Measurements from ENCODE around the gene EFTUD2.

EFTUD2 gene

GRCh38 chr17:44921122-44921882 is 22.1 kb upstream of the EFTUD2 start:
- no peak for TF ChIP-seq CTCF (IDR thresholded peaks at IDR 0.05; ENCODE audit: low read depth, low read length)
- DNase-seq (ENCODE audit: low read depth, low spot score), result no peak

GRCh38 chr17:44920565-44920940 is 21.3 kb upstream of the EFTUD2 start:
- in situ Hi-C loops (cut with HindIII; ENCODE audit: low sequenced_read_pairs), result no loop called here
- no peak overlapping the region for H3K4me3 ChIP-seq (ENCODE audit: low read depth, low read length)
- DNase-seq (ENCODE audit: low read depth, low spot score), result no peak
- no peak for TF ChIP-seq CTCF (IDR thresholded peaks at IDR 0.05; ENCODE audit: low read depth, low read length)

More at GRCh38 chr17:44921122-44921882, 22.1 kb upstream of the EFTUD2 start:
- in situ Hi-C loops (cut with HindIII; ENCODE audit: low sequenced_read_pairs), result no loop called here
- H3K4me3 ChIP-seq (ENCODE audit: low read depth, low read length), result no peak overlapping the region

- TF ChIP-seq CTCF (IDR thresholded peaks at IDR 0.05; ENCODE audit: low read depth, low read length), result peak; percentile 87
- H3K4me3 ChIP-seq (ENCODE audit: low read depth, low read length), result no peak overlapping the region
- DNase-seq (ENCODE audit: low read depth, low spot score), result peak; percentile 79
- in situ Hi-C loops (cut with HindIII; ENCODE audit: low sequenced_read_pairs), result no loop called here
Observed at GRCh38 chr17:44919885-44920564, 20.8 kb upstream of the EFTUD2 start.

GRCh38 chr17:44919411-44919810 is 20.2 kb upstream of the EFTUD2 start:
- DNase-seq (ENCODE audit: low read depth, low spot score), result no peak
- no peak for TF ChIP-seq CTCF (IDR thresholded peaks at IDR 0.05; ENCODE audit: low read depth, low read length)
- in situ Hi-C loops (cut with HindIII; ENCODE audit: low sequenced_read_pairs), result no loop called here
- no peak overlapping the region for H3K4me3 ChIP-seq (ENCODE audit: low read depth, low read length)

- DNase-seq (ENCODE audit: low read depth, low spot score), result no peak
- TF ChIP-seq CTCF (IDR thresholded peaks at IDR 0.05; ENCODE audit: low read depth, low read length), result no peak
- in situ Hi-C loops (cut with HindIII; ENCODE audit: low sequenced_read_pairs), result no loop called here
- no peak overlapping the region for H3K4me3 ChIP-seq (ENCODE audit: low read depth, low read length)
Observed at GRCh38 chr17:44918006-44918405, 18.8 kb upstream of the EFTUD2 start.

GRCh38 chr17:44917456-44917855 is 18.2 kb upstream of the EFTUD2 start:
- H3K4me3 ChIP-seq (ENCODE audit: low read depth, low read length), result no peak overlapping the region
- in situ Hi-C loops (cut with HindIII; ENCODE audit: low sequenced_read_pairs), result no loop called here
- DNase-seq (ENCODE audit: low read depth, low spot score), result no peak
- TF ChIP-seq CTCF (IDR thresholded peaks at IDR 0.05; ENCODE audit: low read depth, low read length), result no peak
